ENCODE measurements around the gene DIP2A.

Gene DIP2A

GRCh38 chr21:46550116-46550941, 91.6 kb downstream of the DIP2A start:
- no peak overlapping the region for H2AFZ ChIP-seq (ENCODE audit: low read depth, low read length)
- no peak overlapping the region for H3K4me3 ChIP-seq (ENCODE audit: low read depth in 1 of 2, low read length in 2 of 2)
- no peak for ATAC-seq (ENCODE audit: insufficient read depth, low read depth)
- H4K20me1 ChIP-seq (ENCODE audit: insufficient read depth, low read length), result no peaks in the 10 kb centered on the region
- TF ChIP-seq EZH2 (IDR thresholded peaks at IDR 0.05; ENCODE audit: borderline replicate concordance, low read depth, low read length, severe bottlenecking), result no peak
- no peak for TF ChIP-seq CTCF (IDR thresholded peaks at IDR 0.05; ENCODE audit: borderline replicate concordance, extremely low read depth, low read length, poor library complexity, severe bottlenecking)
- no peak overlapping the region for H3K27ac ChIP-seq (ENCODE audit: low read length)
- DNase-seq, result no peak
- no peak overlapping the region for H3K4me2 ChIP-seq (ENCODE audit: insufficient read depth, low read length)
- H3K36me3 ChIP-seq (ENCODE audit: insufficient read depth, low read length), result peaks cover 84% of the 10 kb centered on the region
- no peaks in the 10 kb centered on the region for H3K4me1 ChIP-seq (ENCODE audit: insufficient read depth, low read length)
- no peaks in the 10 kb centered on the region for H3K9me3 ChIP-seq (ENCODE audit: insufficient read depth, low read length, severe bottlenecking)
- no peaks in the 10 kb centered on the region for H3K79me2 ChIP-seq (ENCODE audit: insufficient read depth, low read length)
- no peak overlapping the region for H3K9ac ChIP-seq (ENCODE audit: low read depth, low read length)
- H3K27me3 ChIP-seq (ENCODE audit: insufficient read depth, low read length, poor library complexity), result no peaks in the 10 kb centered on the region

- Histone ChIP-seq H3K9ac (ENCODE audit: low read depth, low read length) (no peak overlapping the region), H3K27ac (ENCODE audit: low read length) (no peak overlapping the region), H3K79me2 (ENCODE audit: insufficient read depth, low read length) (no peaks in the 10 kb centered on the region), H3K9me3 (ENCODE audit: insufficient read depth, low read length, severe bottlenecking) (no peaks in the 10 kb centered on the region), H3K4me3 (ENCODE audit: low read depth in 1 of 2, low read length in 2 of 2) (no peak overlapping the region), H4K20me1 (ENCODE audit: insufficient read depth, low read length) (no peaks in the 10 kb centered on the region), H3K27me3 (ENCODE audit: insufficient read depth, low read length, poor library complexity) (no peaks in the 10 kb centered on the region), H3K4me1 (ENCODE audit: insufficient read depth, low read length) (no peaks in the 10 kb centered on the region), H3K4me2 (ENCODE audit: insufficient read depth, low read length) (no peak overlapping the region), H2AFZ (ENCODE audit: low read depth, low read length) (no peak overlapping the region), H3K36me3 (ENCODE audit: insufficient read depth, low read length) (peaks cover 79% of the 10 kb centered on the region)
- ATAC-seq (ENCODE audit: insufficient read depth, low read depth), result no peak
- TF ChIP-seq CTCF (IDR thresholded peaks at IDR 0.05; ENCODE audit: borderline replicate concordance, extremely low read depth, low read length, poor library complexity, severe bottlenecking) (no peak), EZH2 (IDR thresholded peaks at IDR 0.05; ENCODE audit: borderline replicate concordance, low read depth, low read length, severe bottlenecking) (no peak)
- DNase-seq, result no peak
These were observed 93.0 kb downstream of the DIP2A start for GRCh38 chr21:46551636-46552241.

- no peaks in the 10 kb centered on the region for H3K9me3 ChIP-seq (ENCODE audit: insufficient read depth, low read length, severe bottlenecking)
- ATAC-seq (ENCODE audit: insufficient read depth, low read depth), result no peak
- H3K4me3 ChIP-seq (ENCODE audit: low read depth in 1 of 2, low read length in 2 of 2), result no peak overlapping the region
- H3K4me1 ChIP-seq (ENCODE audit: insufficient read depth, low read length), result no peaks in the 10 kb centered on the region
- H2AFZ ChIP-seq (ENCODE audit: low read depth, low read length), result no peak overlapping the region
- no peaks in the 10 kb centered on the region for H3K27me3 ChIP-seq (ENCODE audit: insufficient read depth, low read length, poor library complexity)
- no peak overlapping the region for H3K4me2 ChIP-seq (ENCODE audit: insufficient read depth, low read length)
- H3K36me3 ChIP-seq (ENCODE audit: insufficient read depth, low read length), result peaks cover 79% of the 10 kb centered on the region
- TF ChIP-seq EZH2 (IDR thresholded peaks at IDR 0.05; ENCODE audit: borderline replicate concordance, low read depth, low read length, severe bottlenecking) (no peak), CTCF (IDR thresholded peaks at IDR 0.05; ENCODE audit: borderline replicate concordance, extremely low read depth, low read length, poor library complexity, severe bottlenecking) (no peak)
- no peak overlapping the region for H3K9ac ChIP-seq (ENCODE audit: low read depth, low read length)
- DNase-seq, result no peak
- no peak overlapping the region for H3K27ac ChIP-seq (ENCODE audit: low read length)
- no peaks in the 10 kb centered on the region for H4K20me1 ChIP-seq (ENCODE audit: insufficient read depth, low read length)
- H3K79me2 ChIP-seq (ENCODE audit: insufficient read depth, low read length), result no peaks in the 10 kb centered on the region
These were observed 93.6 kb downstream of the DIP2A start for GRCh38 chr21:46552274-46552673.

Data from DND-41 (cell line).